ENCODE measurements around the gene EPS8L3. TPM values are rescaled to one million over a fixed set of nuclear protein-coding genes. Genes with fewer than 3 reads are reported as not detected.
A peak's percentile ranks its signal among the peaks of the same experiment; 100 is the strongest.

The EPS8L3 gene
- total RNA-seq (2013; cell fraction: nucleolus; rRNA removed) = not detected in 2 replicates
- total RNA-seq (2014; rRNA removed) = not detected in 2 replicates
- total RNA-seq (2014; rRNA removed; fragmentation: Illumina TruSeq; extraction: Trizol) = not detected in 2 replicates
- 0.43 TPM in 1 of 2 replicates, not detected in the other for total RNA-seq (2021)
- polyA plus RNA-seq (2011; ENCODE audit: low read depth) = not detected
- not detected in 2 replicates for polyA plus RNA-seq (2011; rRNA removed)
- polyA plus RNA-seq (2011; cell fraction: cytosol; rRNA removed) = 0.03 TPM in 1 of 2 replicates, not detected in the other
- 0.07 and 0.38 TPM in 2 replicates for polyA plus RNA-seq (2011; cell fraction: nucleus; rRNA removed)
- not detected in 2 replicates for polyA plus RNA-seq (2012)
- not detected in 2 replicates for polyA plus RNA-seq (2014; fragmentation: Illumina TruSeq; extraction: Trizol)
- polyA plus RNA-seq (2014; fragmentation: Nextera tagmentation; extraction: Ambion mirVana) = not detected
- polyA plus RNA-seq (2014; rRNA removed) = not detected in 2 replicates
- polyA plus RNA-seq (2016; fragmentation: Nextera tagmentation; extraction: Ambion mirVana) = not detected
- not detected in 2 replicates for polyA minus RNA-seq (2011; rRNA and poly(A)+ RNA removed)
- polyA minus RNA-seq (2011; cell fraction: cytosol; rRNA and poly(A)+ RNA removed) = not detected in 2 replicates
- polyA minus RNA-seq (2011; cell fraction: nucleus; rRNA and poly(A)+ RNA removed) = not detected in 2 replicates
- percentile 6 among the genes with signal in this experiment for Bru-seq, nascent RNA
- BruChase-seq, experiment 1, labeled RNA remaining after a 6-hour chase = not detected
- percentile 6 among the genes with signal in this experiment for BruChase-seq, experiment 2, labeled RNA remaining after a 2-hour chase
- long read RNA-seq, experiment 1 = 0 reads
- long read RNA-seq, experiment 2 = 0 reads

DNA sequence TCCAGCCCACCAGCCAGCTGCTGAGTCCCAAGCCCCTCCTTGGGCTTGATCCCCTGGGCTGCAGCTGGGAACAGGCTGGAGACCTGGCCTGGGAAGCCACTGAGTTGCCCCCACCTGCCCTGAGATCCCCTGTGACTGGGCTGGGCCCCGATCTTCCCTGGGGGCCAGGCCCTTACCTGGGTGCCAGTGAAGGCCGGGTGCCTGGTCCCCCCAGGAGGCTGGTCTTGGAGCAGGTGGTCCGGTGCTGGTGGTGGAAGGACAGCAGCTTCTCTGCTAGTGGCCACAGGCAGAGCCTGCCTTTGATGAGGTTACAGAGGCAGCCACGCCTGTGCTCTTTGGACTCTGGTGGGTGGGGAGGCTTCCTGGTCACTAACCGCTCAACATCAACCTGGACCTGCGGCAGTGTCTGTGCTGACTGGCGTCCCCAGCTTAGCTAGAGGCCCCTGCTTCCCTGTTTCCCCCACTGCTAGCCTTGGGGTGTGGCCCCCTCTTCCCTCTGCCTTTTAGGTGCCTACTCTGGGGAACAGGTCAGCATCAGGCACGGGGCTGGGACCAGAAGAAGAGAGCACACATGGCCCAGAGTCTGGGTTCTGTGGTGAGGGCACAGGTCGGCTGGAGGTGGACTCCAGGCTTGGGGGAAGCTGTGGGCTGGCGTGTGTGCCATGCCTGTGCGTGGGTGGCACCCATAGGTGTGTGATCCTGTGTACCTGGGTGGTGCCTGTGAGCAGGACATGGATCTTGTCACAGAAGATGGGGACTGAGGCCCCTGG, at the start of gene EPS8L3:
Gene EPS8L3 (minus strand): TSS at position 278 of the 770 bp plus-strand sequence. CDS start 2,174 bp downstream, outside the sequence.
- DNase-seq (ENCODE audit: low read depth, low spot score) (no peak), ATAC-seq (no peak), FAIRE-seq (no peak)
- Histone ChIP-seq H3K27ac (ENCODE audit: control insufficient read depth, insufficient read depth) (no peak within 1 kb of the TSS), H3K4me1 (ENCODE audit: control insufficient read depth, insufficient read depth, low read length) (no peaks in the 10 kb centered on the region), H2AFZ (ENCODE audit: control insufficient read depth, low read depth, low read length) (no peak within 1 kb of the TSS), H4K20me1 (ENCODE audit: control insufficient read depth, insufficient read depth) (no peaks in the 10 kb centered on the region), H3K9me3 (replicated peaks; ENCODE audit: control insufficient read depth, insufficient read depth, low read length) (no peaks in the 10 kb centered on the region), H3K4me2 (ENCODE audit: control insufficient read depth, insufficient read depth) (no peak within 1 kb of the TSS), H3K36me3 (ENCODE audit: control insufficient read depth in 2 of 2, insufficient read depth in 2 of 2, low read length in 1 of 2) (no peaks in the 10 kb centered on the region), H3K4me3 (no peak within 1 kb of the TSS), H3K79me2 (ENCODE audit: control insufficient read depth, insufficient read depth, low read length) (no peaks in the 10 kb centered on the region), H3K9ac (ENCODE audit: control insufficient read depth, insufficient read depth, low read length) (no peak within 1 kb of the TSS), H3K27me3 (replicated peaks in 1 of 2; ENCODE audit: control insufficient read depth in 2 of 2, insufficient read depth in 2 of 2, low read length in 1 of 2) (no peaks in the 10 kb centered on the region; a peak in 1 of 4 replicates)
- ChIA-PET RAD21 (ENCODE audit: unreplicated experiment) (interaction anchor here (2.0 kb wide), 1 partner anchor 124 kb away, joined by 5 read pairs; no protein-coding TSS in a partner anchor), CTCF (interaction anchor here (1.4 kb wide), 1 partner anchor 9 kb away, joined by 3 read pairs; no protein-coding TSS in a partner anchor), POLR2A (no interaction called here), SMC1A (ENCODE audit: uncharacterized antibody, unreplicated experiment) (interaction anchor here (2.7 kb wide), 1 partner anchor 123 kb away, joined by 8 read pairs; no protein-coding TSS in a partner anchor)
- BruUV-seq (replicated peaks) = no TSS peak
- TF ChIP-seq PML (IDR thresholded peaks at IDR 0.05; ENCODE audit: low read length) (no peak), MTA2 (IDR thresholded peaks at IDR 0.05; ENCODE audit: low read depth) (no peak), ZNF384 (IDR thresholded peaks at IDR 0.05; ENCODE audit: borderline replicate concordance, low read depth, low read length) (no peak), USF1 (IDR thresholded peaks at IDR 0.05; ENCODE audit: borderline replicate concordance, extremely low read length, insufficient read depth, low read depth, low read length) (no peak), MEF2B (IDR thresholded peaks at IDR 0.05; ENCODE audit: partially characterized antibody, poor library complexity, severe bottlenecking) (no peak), ZNF622 (IDR thresholded peaks at IDR 0.05) (no peak), ZNF24 (IDR thresholded peaks at IDR 0.05) (no peak), ZNF592 (IDR thresholded peaks at IDR 0.05) (no peak)
- TF ChIP-seq, protein P1, sequence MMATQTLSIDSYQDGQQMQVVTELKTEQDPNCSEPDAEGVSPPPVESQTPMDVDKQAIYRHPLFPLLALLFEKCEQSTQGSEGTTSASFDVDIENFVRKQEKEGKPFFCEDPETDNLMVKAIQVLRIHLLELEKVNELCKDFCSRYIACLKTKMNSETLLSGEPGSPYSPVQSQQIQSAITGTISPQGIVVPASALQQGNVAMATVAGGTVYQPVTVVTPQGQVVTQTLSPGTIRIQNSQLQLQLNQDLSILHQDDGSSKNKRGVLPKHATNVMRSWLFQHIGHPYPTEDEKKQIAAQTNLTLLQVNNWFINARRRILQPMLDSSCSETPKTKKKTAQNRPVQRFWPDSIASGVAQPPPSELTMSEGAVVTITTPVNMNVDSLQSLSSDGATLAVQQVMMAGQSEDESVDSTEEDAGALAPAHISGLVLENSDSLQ (IDR thresholded peaks at IDR 0.05) = no peak
- TF ChIP-seq, protein P2, sequence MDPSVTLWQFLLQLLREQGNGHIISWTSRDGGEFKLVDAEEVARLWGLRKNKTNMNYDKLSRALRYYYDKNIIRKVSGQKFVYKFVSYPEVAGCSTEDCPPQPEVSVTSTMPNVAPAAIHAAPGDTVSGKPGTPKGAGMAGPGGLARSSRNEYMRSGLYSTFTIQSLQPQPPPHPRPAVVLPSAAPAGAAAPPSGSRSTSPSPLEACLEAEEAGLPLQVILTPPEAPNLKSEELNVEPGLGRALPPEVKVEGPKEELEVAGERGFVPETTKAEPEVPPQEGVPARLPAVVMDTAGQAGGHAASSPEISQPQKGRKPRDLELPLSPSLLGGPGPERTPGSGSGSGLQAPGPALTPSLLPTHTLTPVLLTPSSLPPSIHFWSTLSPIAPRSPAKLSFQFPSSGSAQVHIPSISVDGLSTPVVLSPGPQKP (IDR thresholded peaks at IDR 0.05; ENCODE audit: low read depth, low read length) = no peak
- in situ Hi-C loops (cut with MboI) (no loop called here), intact Hi-C loops (cut with micrococcal nuclease; ENCODE audit: unreplicated experiment) (no loop called here)
- WGBS (ENCODE audit: insufficient coverage, insufficient replicate concordance, low lambda C conversion rate, missing lambda C conversion rate) = 35% methylated on average over 11 of the region's 11 CpGs

All from GM12878 (cell line).